K562 (cell line): Measurements from ENCODE around the gene HCN4. TPM values are rescaled to one million over a fixed set of nuclear protein-coding genes. Genes with fewer than 3 reads are reported as not detected.

Source experiments
- ATAC-seq: fragments of 200-7000 bp; cut with Tn5 transposase; 3 replicates; pipeline ENCODE4 v1.9.1; 2020; ENCODE audit warnings: moderate library complexity
- BruUV-seq: library from RNA; stranded (reverse); fragments of 400-500 nt; replicated peaks from 2 replicates; lab custom pipeline; 2021; lab: Mats Ljungman, UMichigan
- CTCF ChIA-PET: fragments of 300-600 bp; formaldehyde crosslinking; extraction: SDS; loops from one replicate; lab custom pipeline; 2021; ENCODE audit warnings: low intra/inter-chr PET ratio; lab: Yijun Ruan, JAX
- POLR2A ChIA-PET: fragments of 300-600, 350-650 bp; sonication (Branson Sonifier 250); formaldehyde crosslinking; extraction: SDS; loops from one replicate; lab custom pipeline; 2021; ENCODE audit warnings: antibody characterized with exemption, inconsistent platforms; lab: Yijun Ruan, JAX
- DNase-seq, 4 experiments: peaks; one replicate each; pipeline versions ENCODE4 v3.0.0 to v3.0.0-alpha.2; 2011 to 2018; ENCODE audit warnings: low spot score in 3 of 4, mixed read lengths in 3 of 4; ENCODE audit errors: extremely low read depth in 1 of 4
- FAIRE-seq: peaks from 2 replicates; lab custom pipeline; 2011; peaks lifted over from hg19 to GRCh38; lab: Jason Lieb, UNC
- H2AFZ ChIP-seq: 2 replicates; pipeline ENCODE4 v1.6.0; 2011; ENCODE audit warnings: low read depth, low read length, control low read depth, inconsistent platforms
- H3K27ac ChIP-seq: fragments of 200-600 bp; 3 replicates; pipeline ENCODE4 v1.8.0; 2011; ENCODE audit warnings: low read depth, mild to moderate bottlenecking, control low read depth, inconsistent platforms, low read length, moderate library complexity, mixed read lengths; ENCODE audit errors: extremely low read depth
- H3K27me3 ChIP-seq, 2 experiments: fragments of 300-600 bp in 1 of 2; 2 replicates in 1 of 2; 3 replicates in 1 of 2; pipeline versions ENCODE4 v1.6.0 to v1.8.0; 2011; ENCODE audit warnings: inconsistent platforms in 2 of 2, low read length in 2 of 2, mild to moderate bottlenecking in 1 of 2, mixed read lengths in 1 of 2, moderate library complexity in 1 of 2; ENCODE audit not compliant: control insufficient read depth in 2 of 2, insufficient read depth in 2 of 2
- H3K36me3 ChIP-seq: fragments of 300-600 bp; 3 replicates; pipeline ENCODE4 v1.8.0; 2011; ENCODE audit warnings: mild to moderate bottlenecking, low read length, inconsistent platforms; ENCODE audit not compliant: control insufficient read depth, insufficient read depth
- H3K4me1 ChIP-seq, 2 experiments: fragments of 200-600 bp in 1 of 2; replicated peaks in 1 of 2; 2 replicates in 1 of 2; 3 replicates in 1 of 2; pipeline versions ENCODE4 v1.5.1 to v1.8.0; 2011; ENCODE audit warnings: inconsistent platforms in 2 of 2, low read length in 2 of 2, mild to moderate bottlenecking in 1 of 2, mixed read lengths in 1 of 2, moderate library complexity in 1 of 2; ENCODE audit not compliant: control insufficient read depth in 2 of 2, insufficient read depth in 2 of 2
- H3K4me2 ChIP-seq: 2 replicates; pipeline ENCODE4 v1.6.1; 2011; ENCODE audit warnings: low read length, control low read depth, inconsistent platforms, mixed read lengths; ENCODE audit not compliant: insufficient read depth
- H3K4me3 ChIP-seq: fragments of 200-600 bp; sonication (generic), shearing (Covaris generic); 2 replicates; pipeline ENCODE4 v1.5.1; 2016; ENCODE audit warnings: control low read depth, inconsistent platforms
- H3K79me2 ChIP-seq: fragments of 200-600 bp; 3 replicates; pipeline ENCODE4 v1.8.0; 2011; ENCODE audit warnings: low read length, inconsistent platforms; ENCODE audit not compliant: control insufficient read depth, insufficient read depth
- H3K9ac ChIP-seq, 2 experiments: 2 replicates each; pipeline versions ENCODE4 v1.6.0 to v1.6.1; 2011; ENCODE audit warnings: low read depth in 2 of 2, low read length in 2 of 2, control low read depth in 1 of 2, inconsistent platforms in 1 of 2, mild to moderate bottlenecking in 1 of 2, mixed read lengths in 1 of 2; ENCODE audit not compliant: insufficient read depth in 1 of 2
- H3K9me1 ChIP-seq: one replicate; pipeline ENCODE4 v1.6.0; 2011; ENCODE audit warnings: inconsistent platforms, mild to moderate bottlenecking, low read length, moderate library complexity; ENCODE audit not compliant: control insufficient read depth, insufficient read depth
- H3K9me3 ChIP-seq: replicated peaks from 2 replicates; pipeline ENCODE4 v1.5.1; 2011; ENCODE audit warnings: low read depth, low read length, inconsistent platforms; ENCODE audit not compliant: control insufficient read depth, insufficient read depth
- H4K20me1 ChIP-seq: replicated peaks from 2 replicates; pipeline ENCODE4 v1.6.1; 2011; ENCODE audit warnings: low read length, inconsistent platforms, mixed read lengths; ENCODE audit not compliant: control insufficient read depth, insufficient read depth
- BDP1 ChIP-seq: IDR thresholded peaks from 3 replicates; pipeline ENCODE4 v1.6.1; 2011; ENCODE audit not compliant: insufficient read length, insufficient read depth
- FOS ChIP-seq: IDR thresholded peaks from 3 replicates; pipeline ENCODE4 v1.6.1; 2011; ENCODE audit not compliant: insufficient read length; ENCODE audit errors: extremely low read depth
- HDGF ChIP-seq: fragments of 450-650 bp; IDR thresholded peaks from 2 replicates; pipeline ENCODE4 v1.6.1; 2016
- MTA3 ChIP-seq: fragments of 450-650 bp; formaldehyde crosslinking; IDR thresholded peaks from 2 replicates; pipeline ENCODE4 v1.6.1; 2017; ENCODE audit warnings: mild to moderate bottlenecking, borderline replicate concordance
- NCOA2 ChIP-seq, 2 experiments: fragments of 450-650 bp; IDR thresholded peaks; 2 replicates each; pipeline ENCODE4 v1.6.1; 2018; ENCODE audit warnings: mild to moderate bottlenecking in 2 of 2, moderate library complexity in 1 of 2; ENCODE audit not compliant: partially characterized antibody in 2 of 2
- PCBP1 ChIP-seq: fragments of 200-400 bp; formaldehyde crosslinking; IDR thresholded peaks from 2 replicates; pipeline ENCODE4 v1.6.1; 2018; ENCODE audit warnings: mild to moderate bottlenecking, low read depth, low read length; ENCODE audit not compliant: poor library complexity, severe bottlenecking
- PYGO2 ChIP-seq: fragments of 450-650 bp; IDR thresholded peaks from 2 replicates; pipeline ENCODE4 v1.6.1; 2016; ENCODE audit warnings: mild to moderate bottlenecking, missing genetic modification characterization, moderate library complexity, missing compliant biosample characterization
- RBM15 ChIP-seq: fragments of 200-400 bp; formaldehyde crosslinking; IDR thresholded peaks from 2 replicates; pipeline ENCODE4 v1.6.1; 2018; ENCODE audit warnings: mild to moderate bottlenecking, low read length, moderate library complexity; ENCODE audit not compliant: insufficient read depth
- ZNF133 ChIP-seq: fragments of 250-450 bp; sonication (Bioruptor Pico); IDR thresholded peaks from 2 replicates; pipeline ENCODE4 v1.4.0; 2020; ENCODE audit warnings: mild to moderate bottlenecking
- WGBS: fragments of 100-300 bp; shearing (Covaris generic); methylation state at CpG from one replicate; pipeline ENCODE4 v1.1.6; 2016; ENCODE audit warnings: low coverage, mixed read lengths; ENCODE audit not compliant: insufficient coverage; ENCODE audit errors: missing lambda C conversion rate; 5-methylcytosine and 5-hydroxymethylcytosine counted together
- in situ Hi-C: fragments of 300-500 bp; cut with MboI; formaldehyde crosslinking; loops from 4 replicates; pipeline ENCODE4 v1.15.0; 2018; ENCODE audit warnings: inconsistent platforms, mixed read lengths
- intact Hi-C: fragments of 100-400 bp; cut with micrococcal nuclease; formaldehyde crosslinking; loops from 2 replicates; pipeline ENCODE4 v1.14.2; 2022
- polyA plus RNA-seq, 8 experiments: library from polyadenylated mRNA; depleted of rRNA in 4 of 8; stranded (reverse) in 5 of 8; unstranded in 3 of 8; fragments of >200 nt; fragmentation: Nextera tagmentation in 2 of 8; fragmentation: Illumina TruSeq in 1 of 8; extraction: Ambion mirVana in 2 of 8; extraction: Trizol in 1 of 8; gene quantifications; 2 replicates each; pipeline versions ENCODE4 v1.2.1 to v1.2.3, GENCODE V29; 2011 to 2014; ENCODE audit warnings: inconsistent platforms in 1 of 8, missing spikeins in 1 of 8
- total RNA-seq, 7 experiments: library from RNA; depleted of rRNA in 6 of 7; stranded (reverse); fragments of >200 nt in 6 of 7; fragmentation: Illumina TruSeq in 2 of 7; extraction: Trizol in 2 of 7; gene quantifications; 2 replicates each; pipeline versions ENCODE4 v1.2.1 to v1.2.3, GENCODE V29; 2011 to 2021; ENCODE audit warnings: low replicate concordance in 1 of 7
- TF ChIP-seq, protein P1 (sequence below): fragments of 250-450 bp; sonication (Bioruptor Pico); IDR thresholded peaks from 2 replicates; pipeline ENCODE4 v1.9.0; 2021; ENCODE audit warnings: mild to moderate bottlenecking, inconsistent platforms

HCN4 gene
- total and polyA plus RNA-seq, 9 of the 15 experiments (the other 6 are each of a cell fraction or from before 2014, with no cell fraction given): not detected

DNA sequence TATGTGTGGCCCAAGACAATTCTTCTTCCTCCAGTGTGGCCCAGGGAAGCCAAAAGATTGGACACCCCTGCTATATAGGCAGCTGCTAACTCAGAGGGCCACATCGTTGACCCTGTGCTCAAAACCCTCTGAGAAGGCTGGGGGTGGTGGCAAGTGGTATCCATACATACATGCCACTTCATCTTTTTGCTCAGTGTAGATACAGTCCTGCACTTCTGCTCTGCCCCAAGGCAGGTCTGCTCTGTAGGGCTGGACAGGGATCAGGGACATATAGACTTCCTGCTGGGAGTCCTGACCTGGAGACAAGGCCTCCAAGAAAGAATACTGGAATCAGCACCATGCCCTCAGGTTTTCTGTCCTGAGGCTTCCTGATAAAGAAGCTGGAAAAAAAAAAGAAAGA, 4.5 kb upstream of the HCN4 start:
- Histone ChIP-seq H4K20me1 (no peaks in the 10 kb centered on the region), H3K27ac (no peak overlapping the region), H3K36me3 (no peaks in the 10 kb centered on the region), H3K9me1 (no peaks in the 10 kb centered on the region), H3K79me2 (no peaks in the 10 kb centered on the region), H3K27me3 (peaks cover 2 to 26% of the 10 kb centered on the region in 2 experiments; a peak in 3 of 5 replicates), H2AFZ (no peak overlapping the region), H3K9me3 (no peaks in the 10 kb centered on the region), H3K4me3 (no peak overlapping the region), H3K4me1 (peaks cover 0 to 8% of the 10 kb centered on the region in 2 experiments; a peak in 2 of 5 replicates), H3K4me2 (no peak overlapping the region), H3K9ac (no peak overlapping the region)
- FAIRE-seq (no peak), DNase-seq (no peak), ATAC-seq (no peak)
- ChIA-PET POLR2A (interaction anchor here (0.6 kb wide), 1 partner anchor 11 kb away, joined by 3 read pairs; no protein-coding TSS in a partner anchor), CTCF (no interaction called here)
- TF ChIP-seq NCOA2 (IDR thresholded peaks at IDR 0.05; ENCODE audit: partially characterized antibody in 2 of 2) (no peak), FOS (no peak), PCBP1 (no peak), MTA3 (no peak), BDP1 (no peak), HDGF (no peak), PYGO2 (no peak), ZNF133 (CRISPR knock-in tag) (no peak), RBM15 (no peak)
- TF ChIP-seq, protein P1, sequence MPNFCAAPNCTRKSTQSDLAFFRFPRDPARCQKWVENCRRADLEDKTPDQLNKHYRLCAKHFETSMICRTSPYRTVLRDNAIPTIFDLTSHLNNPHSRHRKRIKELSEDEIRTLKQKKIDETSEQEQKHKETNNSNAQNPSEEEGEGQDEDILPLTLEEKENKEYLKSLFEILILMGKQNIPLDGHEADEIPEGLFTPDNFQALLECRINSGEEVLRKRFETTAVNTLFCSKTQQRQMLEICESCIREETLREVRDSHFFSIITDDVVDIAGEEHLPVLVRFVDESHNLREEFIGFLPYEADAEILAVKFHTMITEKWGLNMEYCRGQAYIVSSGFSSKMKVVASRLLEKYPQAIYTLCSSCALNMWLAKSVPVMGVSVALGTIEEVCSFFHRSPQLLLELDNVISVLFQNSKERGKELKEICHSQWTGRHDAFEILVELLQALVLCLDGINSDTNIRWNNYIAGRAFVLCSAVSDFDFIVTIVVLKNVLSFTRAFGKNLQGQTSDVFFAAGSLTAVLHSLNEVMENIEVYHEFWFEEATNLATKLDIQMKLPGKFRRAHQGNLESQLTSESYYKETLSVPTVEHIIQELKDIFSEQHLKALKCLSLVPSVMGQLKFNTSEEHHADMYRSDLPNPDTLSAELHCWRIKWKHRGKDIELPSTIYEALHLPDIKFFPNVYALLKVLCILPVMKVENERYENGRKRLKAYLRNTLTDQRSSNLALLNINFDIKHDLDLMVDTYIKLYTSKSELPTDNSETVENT (CRISPR knock-in tag): no peak
- 11% methylated on average over 1 of the region's 1 CpG for WGBS
- BruUV-seq: no TSS peak
- intact Hi-C loops (no loop called here), in situ Hi-C loops (no loop called here)
